Keratinocyte (primary cell): Measurements from ENCODE around the gene CCDC71L. TPM values are rescaled to one million over a fixed set of nuclear protein-coding genes. Genes with fewer than 3 reads are reported as not detected.

Experiments used
- DNase-seq: peaks from one replicate; pipeline ENCODE4 v3.0.0-alpha.2; 2011; ENCODE audit warnings: low read depth, missing footprints, low spot score
- FAIRE-seq: peaks from 2 replicates; lab custom pipeline; 2011; peaks lifted over from hg19 to GRCh38; lab: Jason Lieb, UNC
- H2AFZ ChIP-seq: 2 replicates; pipeline ENCODE4 v1.6.0; 2012; ENCODE audit warnings: low read length, control low read depth, inconsistent platforms; ENCODE audit not compliant: control insufficient read depth
- H3K27ac ChIP-seq: 2 replicates; pipeline ENCODE4 v1.5.1; 2011; ENCODE audit warnings: low read length; ENCODE audit not compliant: control insufficient read depth, insufficient read depth
- H3K27me3 ChIP-seq: 3 replicates; pipeline ENCODE4 v1.6.0; 2011; ENCODE audit warnings: low read length; ENCODE audit not compliant: control insufficient read depth, insufficient read depth; ENCODE audit errors: extremely low read depth
- H3K36me3 ChIP-seq, 2 experiments: 2 replicates in 1 of 2; 3 replicates in 1 of 2; pipeline ENCODE4 v1.5.1; 2011; ENCODE audit warnings: low read length in 2 of 2, mild to moderate bottlenecking in 1 of 2; ENCODE audit not compliant: control insufficient read depth in 2 of 2, insufficient read depth in 2 of 2; ENCODE audit errors: extremely low read depth in 1 of 2
- H3K4me1 ChIP-seq: 3 replicates; pipeline ENCODE4 v1.5.1; 2011; ENCODE audit warnings: low read length; ENCODE audit not compliant: control insufficient read depth, insufficient read depth; ENCODE audit errors: extremely low read depth
- H3K4me2 ChIP-seq: 3 replicates; pipeline ENCODE4 v1.6.0; 2011; ENCODE audit warnings: low read depth, low read length; ENCODE audit not compliant: control insufficient read depth, insufficient read depth; ENCODE audit errors: extremely low read depth
- H3K4me3 ChIP-seq, 3 experiments: fragments of 200-600 bp in 1 of 3; sonication (generic) in 1 of 3; 2 replicates in 2 of 3; 3 replicates in 1 of 3; pipeline ENCODE4 v1.5.1; 2011 to 2016; ENCODE audit warnings: low read length in 3 of 3, mild to moderate bottlenecking in 3 of 3, control low read depth in 2 of 3, inconsistent platforms in 1 of 3, low read depth in 1 of 3, mixed read lengths in 1 of 3, mixed run types in 1 of 3, moderate library complexity in 1 of 3; ENCODE audit not compliant: control insufficient read depth in 2 of 3, insufficient read depth in 2 of 3; ENCODE audit errors: extremely low read depth in 1 of 3
- H3K79me2 ChIP-seq: 2 replicates; pipeline ENCODE4 v1.6.0; 2012; ENCODE audit warnings: low read length; ENCODE audit not compliant: control insufficient read depth, insufficient read depth
- H3K9ac ChIP-seq: 3 replicates; pipeline ENCODE4 v1.6.0; 2011; ENCODE audit warnings: low read length; ENCODE audit not compliant: control insufficient read depth, insufficient read depth; ENCODE audit errors: extremely low read depth
- H3K9me1 ChIP-seq: 3 replicates; pipeline ENCODE4 v1.6.0; 2011; ENCODE audit warnings: low read length; ENCODE audit not compliant: control insufficient read depth, insufficient read depth; ENCODE audit errors: extremely low read depth
- H3K9me3 ChIP-seq: 2 replicates; pipeline ENCODE4 v1.5.1; 2012; ENCODE audit warnings: low read depth, low read length; ENCODE audit not compliant: control insufficient read depth
- H4K20me1 ChIP-seq: 3 replicates; pipeline ENCODE4 v1.6.0; 2011; ENCODE audit warnings: low read length; ENCODE audit not compliant: control insufficient read depth, insufficient read depth; ENCODE audit errors: extremely low read depth
- EZH2 ChIP-seq: IDR thresholded peaks from one replicate; pipeline ENCODE4 v1.6.1; 2012; ENCODE audit warnings: inconsistent platforms, mild to moderate bottlenecking, low read length, moderate library complexity
- dilution Hi-C: fragments of 300-500 bp; cut with MboI; formaldehyde crosslinking; loops from one replicate; pipeline ENCODE4 v1.7.0; 2020; ENCODE audit warnings: low sequenced_read_pairs; ENCODE audit not compliant: extremely low pct_ligation_motif_present
- polyA plus RNA-seq, 5 experiments: library from polyadenylated mRNA; depleted of rRNA in 3 of 5; stranded (reverse) in 3 of 5; stranded (forward) in 1 of 5; unstranded in 1 of 5; fragments of >200 nt; gene quantifications; 1 replicate in 1 of 5; 2 replicates in 3 of 5; 3 replicates in 1 of 5; pipeline versions ENCODE4 v1.2.1 to v1.2.3, GENCODE V29; 2011 to 2012; ENCODE audit warnings: missing spikeins in 2 of 5, low read depth in 1 of 5, low replicate concordance in 1 of 5
- TF ChIP-seq, protein P1 (sequence below), 3 experiments: IDR thresholded peaks in 1 of 3; conservative IDR thresholded peaks in 1 of 3; optimal IDR thresholded peaks in 1 of 3; 2 replicates in 2 of 3; 3 replicates in 1 of 3; pipeline versions ENCODE3 to v1.5.1; 2011; ENCODE audit warnings: low read length in 3 of 3, mild to moderate bottlenecking in 3 of 3, moderate library complexity in 2 of 3, control low read depth in 1 of 3, inconsistent platforms in 1 of 3; ENCODE audit not compliant: insufficient read depth in 2 of 3; ENCODE audit errors: extremely low read depth in 1 of 3

Gene CCDC71L
- polyA plus RNA-seq, 1 donor (not counting 4 experiments of a cell fraction or from before 2014, with no cell fraction given): 10.6 TPM

DNA sequence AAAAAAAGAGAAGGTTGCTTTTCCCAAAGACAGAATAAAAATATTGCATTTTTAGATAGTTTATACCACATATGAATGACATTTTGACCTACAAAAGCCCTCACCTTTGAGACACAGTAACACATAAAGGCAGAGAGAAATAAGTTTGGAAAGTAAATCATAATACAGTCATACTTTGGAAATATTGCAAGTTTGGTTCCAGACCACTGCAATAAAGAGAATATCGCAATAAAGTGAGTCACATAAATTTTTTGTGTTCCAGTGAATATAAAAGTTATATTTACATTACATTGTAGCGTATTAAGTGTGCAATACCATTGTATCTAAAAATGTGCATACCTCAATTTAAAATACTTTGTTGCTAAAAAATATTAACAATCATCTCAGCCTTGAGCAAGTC, 40.3 kb downstream of the CCDC71L start:
- Histone ChIP-seq H3K9me3 (no peaks in the 10 kb centered on the region), H3K36me3 (no peaks in the 10 kb centered on the region), H3K9me1 (no peaks in the 10 kb centered on the region), H3K27ac (no peak overlapping the region), H3K4me1 (no peaks in the 10 kb centered on the region), H3K79me2 (no peaks in the 10 kb centered on the region), H3K4me3 (no peak overlapping the region), H2AFZ (no peak overlapping the region), H3K4me2 (no peak overlapping the region), H4K20me1 (no peaks in the 10 kb centered on the region), H3K9ac (no peak overlapping the region), H3K27me3 (no peaks in the 10 kb centered on the region)
- no peak for TF ChIP-seq EZH2
- TF ChIP-seq, protein P1, sequence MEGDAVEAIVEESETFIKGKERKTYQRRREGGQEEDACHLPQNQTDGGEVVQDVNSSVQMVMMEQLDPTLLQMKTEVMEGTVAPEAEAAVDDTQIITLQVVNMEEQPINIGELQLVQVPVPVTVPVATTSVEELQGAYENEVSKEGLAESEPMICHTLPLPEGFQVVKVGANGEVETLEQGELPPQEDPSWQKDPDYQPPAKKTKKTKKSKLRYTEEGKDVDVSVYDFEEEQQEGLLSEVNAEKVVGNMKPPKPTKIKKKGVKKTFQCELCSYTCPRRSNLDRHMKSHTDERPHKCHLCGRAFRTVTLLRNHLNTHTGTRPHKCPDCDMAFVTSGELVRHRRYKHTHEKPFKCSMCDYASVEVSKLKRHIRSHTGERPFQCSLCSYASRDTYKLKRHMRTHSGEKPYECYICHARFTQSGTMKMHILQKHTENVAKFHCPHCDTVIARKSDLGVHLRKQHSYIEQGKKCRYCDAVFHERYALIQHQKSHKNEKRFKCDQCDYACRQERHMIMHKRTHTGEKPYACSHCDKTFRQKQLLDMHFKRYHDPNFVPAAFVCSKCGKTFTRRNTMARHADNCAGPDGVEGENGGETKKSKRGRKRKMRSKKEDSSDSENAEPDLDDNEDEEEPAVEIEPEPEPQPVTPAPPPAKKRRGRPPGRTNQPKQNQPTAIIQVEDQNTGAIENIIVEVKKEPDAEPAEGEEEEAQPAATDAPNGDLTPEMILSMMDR (optimal IDR thresholded peaks at IDR 0.05 in 1 of 3, IDR thresholded peaks at IDR 0.05 in 1 of 3, conservative IDR thresholded peaks at IDR 0.05 in 1 of 3; ENCODE audit: extremely low read depth in 1 of 3, insufficient read depth in 2 of 3, low read length in 3 of 3): no peak
- DNase-seq (no peak), FAIRE-seq (no peak)
- dilution Hi-C loops: no loop called here

DNA sequence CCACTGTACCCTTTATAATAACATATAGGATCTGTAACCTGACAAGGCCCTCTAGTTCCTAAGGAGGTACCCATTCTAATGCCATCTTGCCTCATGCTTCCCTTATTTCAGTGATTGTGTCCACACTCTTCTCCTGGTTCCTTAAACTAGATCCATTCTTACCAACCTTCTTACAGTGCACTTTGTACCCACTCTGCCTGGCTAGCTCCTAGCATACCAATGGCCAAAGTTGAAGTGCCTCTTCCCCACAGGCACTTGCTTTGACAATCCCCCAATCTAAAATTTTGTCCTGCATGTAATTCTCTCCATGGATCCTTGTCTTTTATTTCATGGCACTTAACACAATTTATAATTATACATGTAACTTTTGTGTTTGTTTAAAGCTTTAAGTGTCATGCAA, 40.9 kb downstream of the CCDC71L start:
- Histone ChIP-seq H3K36me3 (no peaks in the 10 kb centered on the region), H3K27me3 (no peaks in the 10 kb centered on the region), H3K9ac (no peak overlapping the region), H2AFZ (no peak overlapping the region), H3K4me2 (no peak overlapping the region), H3K9me3 (no peaks in the 10 kb centered on the region), H3K79me2 (no peaks in the 10 kb centered on the region), H4K20me1 (no peaks in the 10 kb centered on the region), H3K4me3 (no peak overlapping the region), H3K9me1 (no peaks in the 10 kb centered on the region), H3K4me1 (no peaks in the 10 kb centered on the region), H3K27ac (no peak overlapping the region)
- TF ChIP-seq, protein P1 (optimal IDR thresholded peaks at IDR 0.05 in 1 of 3, IDR thresholded peaks at IDR 0.05 in 1 of 3, conservative IDR thresholded peaks at IDR 0.05 in 1 of 3; ENCODE audit: extremely low read depth in 1 of 3, insufficient read depth in 2 of 3, low read length in 3 of 3): no peak
- no peak for TF ChIP-seq EZH2
- no peak for DNase-seq
- dilution Hi-C loops: no loop called here
- FAIRE-seq: no peak
